Activated T-cell treated with anti-CD3 and anti-CD28 coated beads, Interleukin-2, amount 50 U/mL, for 4 hours (primary cell): ENCODE data around the gene MRGPRG. TPM values are rescaled to one million over a fixed set of nuclear protein-coding genes. Genes with fewer than 3 reads are reported as not detected.

Experiments
- ATAC-seq, 2 donors: fragments of 200-7000 bp; cut with Tn5 transposase; one replicate each; pipeline ENCODE4 v1.10.0; 2021
- DNase-seq: peaks from one replicate; pipeline ENCODE4 v3.0.0-alpha.2; 2020
- H3K27me3 Mint-ChIP-seq: one replicate; pipeline ENCODE4 v1.8.0; 2021; ENCODE audit warnings: low read depth, mixed read lengths
- H3K36me3 Mint-ChIP-seq: one replicate; pipeline ENCODE4 v1.8.0; 2022; ENCODE audit warnings: mixed read lengths; ENCODE audit not compliant: insufficient read depth
- H3K4me1 Mint-ChIP-seq: one replicate; pipeline ENCODE4 v1.8.0; 2021; ENCODE audit warnings: low read depth, mixed read lengths
- H3K4me3 Mint-ChIP-seq: one replicate; pipeline ENCODE4 v1.8.0; 2021; ENCODE audit warnings: mild to moderate bottlenecking, moderate library complexity, mixed read lengths
- H3K9me3 Mint-ChIP-seq: one replicate; pipeline ENCODE4 v1.8.0; 2021; ENCODE audit warnings: mixed read lengths
- total RNA-seq, 3 donors: library from RNA; stranded (reverse); gene quantifications; one replicate each; pipeline ENCODE4 v1.2.1, GENCODE V29; 2021

Gene MRGPRG
- total RNA-seq, 3 donors from 2014 or later = not detected

DNA sequence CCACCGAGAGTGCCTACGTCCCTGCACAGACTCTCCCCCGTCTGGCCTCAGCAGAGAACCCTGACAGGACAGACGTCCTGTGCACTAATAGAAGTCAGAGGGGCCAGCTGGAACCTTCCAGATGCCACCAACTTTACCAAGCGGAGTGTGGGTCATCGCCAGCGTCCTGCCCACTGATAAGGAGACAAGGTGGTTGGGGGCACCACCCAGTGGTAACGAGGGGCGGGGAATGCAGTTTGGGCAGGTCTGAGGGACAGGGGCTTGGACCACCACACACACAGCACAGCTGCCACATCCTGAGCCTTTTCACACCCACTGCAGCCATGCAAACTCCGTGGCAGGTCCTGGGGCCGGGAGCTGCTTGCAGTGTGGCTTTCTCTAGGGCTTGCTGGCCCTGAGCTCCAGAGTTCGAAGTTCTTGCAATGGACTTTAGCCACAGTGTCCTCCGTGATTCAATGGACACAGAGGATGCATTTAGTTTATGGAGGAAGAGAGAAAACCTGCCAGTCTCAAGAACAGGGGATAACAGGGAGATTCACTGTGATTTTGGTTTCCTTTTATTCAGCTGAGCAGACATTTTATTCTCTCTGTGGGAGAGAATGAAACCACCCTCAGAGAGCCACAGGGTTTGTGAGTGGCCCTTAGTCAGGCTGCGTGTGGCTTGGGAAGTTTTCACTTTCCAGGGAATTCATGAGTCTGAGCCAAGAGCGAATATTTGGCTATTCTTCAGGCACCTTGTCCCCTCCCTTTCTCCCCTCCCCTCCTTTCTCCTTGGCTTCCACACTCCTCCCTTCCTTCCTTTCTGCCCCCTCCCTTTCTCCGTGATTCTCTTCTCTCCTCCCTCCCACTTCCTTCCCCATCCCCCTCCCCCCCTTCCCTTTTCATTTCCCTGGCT lies 13.1 kb downstream of the MRGPRG start:
- Mint-ChIP-seq H3K36me3 (no peaks in the 10 kb centered on the region), H3K9me3 (no peaks in the 10 kb centered on the region), H3K27me3 (peaks cover 17% of the 10 kb centered on the region), H3K4me3 (peak overlapping the region; percentile 1), H3K4me1 (peaks cover 2% of the 10 kb centered on the region)
- ATAC-seq (no peak), DNase-seq (no peak)

DNA sequence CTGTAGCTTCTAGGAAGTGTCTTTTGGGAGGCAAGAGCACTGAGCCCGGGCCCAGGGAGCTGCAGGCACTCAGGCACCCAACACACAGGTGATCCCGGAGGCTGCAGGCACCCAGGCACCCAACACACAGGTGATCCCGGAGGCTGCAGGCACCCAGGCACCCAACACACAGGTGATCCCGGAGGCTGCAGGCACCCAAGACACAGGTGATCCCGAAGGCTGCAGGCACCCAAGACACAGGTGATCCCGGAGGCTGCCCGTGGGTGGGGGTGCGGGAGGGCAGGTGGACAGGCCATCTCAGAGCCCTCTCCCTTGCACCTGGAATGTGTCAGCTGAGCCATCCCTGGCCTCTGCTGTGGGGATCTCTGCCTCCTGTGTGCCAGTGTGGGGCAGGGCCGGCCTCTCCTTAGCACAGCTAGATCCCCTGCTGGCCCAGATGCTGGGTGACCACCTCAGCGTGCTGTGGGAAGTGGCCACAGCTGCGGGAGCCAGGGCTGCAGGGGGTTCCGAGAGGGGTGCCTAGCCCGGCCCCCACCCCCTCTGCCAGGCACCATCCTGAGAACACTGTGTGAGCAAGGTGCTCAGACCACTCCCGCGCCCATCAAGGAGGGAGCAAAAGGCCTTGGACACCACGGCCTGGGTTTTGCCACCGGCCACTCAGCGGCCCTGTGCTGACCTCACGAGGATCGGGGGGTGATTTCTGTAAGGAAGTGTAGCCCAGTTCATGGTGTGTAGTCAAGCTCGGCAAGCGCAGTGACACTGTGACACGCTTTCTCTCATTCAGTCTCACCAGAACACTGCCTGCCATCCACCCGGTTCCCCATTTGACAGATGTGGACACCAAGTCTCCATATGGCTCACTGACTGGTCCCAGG lies 14.2 kb downstream of the MRGPRG start:
- H3K4me1 Mint-ChIP-seq = peaks cover 2% of the 10 kb centered on the region
- no peaks in the 10 kb centered on the region for H3K36me3 Mint-ChIP-seq
- DNase-seq (no peak), ATAC-seq (no peak)
- H3K9me3 Mint-ChIP-seq = no peaks in the 10 kb centered on the region
- peaks cover 17% of the 10 kb centered on the region for H3K27me3 Mint-ChIP-seq
- no peak overlapping the region for H3K4me3 Mint-ChIP-seq

- Mint-ChIP-seq H3K9me3 (no peaks in the 10 kb centered on the region), H3K36me3 (no peaks in the 10 kb centered on the region), H3K4me3 (no peak overlapping the region), H3K4me1 (peaks cover 2% of the 10 kb centered on the region), H3K27me3 (peaks cover 17% of the 10 kb centered on the region)
- ATAC-seq (no peak), DNase-seq (no peak)
Observed at GRCh38 chr11:3203221-3204043, 15.2 kb downstream of the MRGPRG start.

GRCh38 chr11:3202759-3203158 lies 15.9 kb downstream of the MRGPRG start:
- Mint-ChIP-seq H3K36me3 (no peaks in the 10 kb centered on the region), H3K9me3 (no peaks in the 10 kb centered on the region), H3K4me3 (no peak overlapping the region), H3K4me1 (peaks cover 2% of the 10 kb centered on the region), H3K27me3 (peaks cover 17% of the 10 kb centered on the region)
- DNase-seq (no peak), ATAC-seq (peak; percentile 16 to 38)

GRCh38 chr11:3202305-3202704 lies 16.3 kb downstream of the MRGPRG start:
- H3K4me3 Mint-ChIP-seq = no peak overlapping the region
- peaks cover 17% of the 10 kb centered on the region for H3K27me3 Mint-ChIP-seq
- no peaks in the 10 kb centered on the region for H3K9me3 Mint-ChIP-seq
- ATAC-seq (no peak), DNase-seq (no peak)
- H3K4me1 Mint-ChIP-seq = peaks cover 2% of the 10 kb centered on the region
- H3K36me3 Mint-ChIP-seq = no peaks in the 10 kb centered on the region

- no peak overlapping the region for H3K4me3 Mint-ChIP-seq
- H3K4me1 Mint-ChIP-seq = peaks cover 2% of the 10 kb centered on the region
- H3K9me3 Mint-ChIP-seq = no peaks in the 10 kb centered on the region
- no peak for ATAC-seq
- H3K36me3 Mint-ChIP-seq = no peaks in the 10 kb centered on the region
- DNase-seq = no peak
- peaks cover 17% of the 10 kb centered on the region for H3K27me3 Mint-ChIP-seq
Observed at GRCh38 chr11:3201677-3202181, 16.9 kb downstream of the MRGPRG start.

DNA sequence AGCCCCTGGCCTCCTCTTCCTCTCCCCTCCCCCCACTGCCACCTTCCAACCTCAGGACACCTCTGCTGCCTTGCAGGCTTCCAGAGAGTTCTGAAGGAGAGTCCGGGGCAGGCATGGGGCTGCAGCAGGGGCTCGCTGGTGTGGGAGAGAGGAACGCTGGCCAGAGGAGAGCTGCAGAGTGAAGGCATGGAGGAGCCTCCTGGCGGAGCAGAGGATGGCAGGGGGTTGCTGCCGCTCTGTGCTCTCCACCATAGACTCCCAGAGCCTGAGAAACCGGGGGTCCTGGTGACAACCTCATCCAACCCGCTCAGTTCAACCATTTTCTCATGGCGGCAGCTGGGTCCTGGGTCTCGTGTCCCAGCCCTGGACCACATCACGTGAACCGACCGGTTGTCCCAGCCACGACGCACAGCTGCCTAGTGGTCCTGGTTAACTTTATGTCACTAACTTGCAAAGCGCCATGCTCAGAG lies 17.5 kb downstream of the MRGPRG start:
- DNase-seq (no peak), ATAC-seq (no peak)
- peaks cover 17% of the 10 kb centered on the region for H3K27me3 Mint-ChIP-seq
- H3K9me3 Mint-ChIP-seq = no peaks in the 10 kb centered on the region
- H3K4me3 Mint-ChIP-seq = no peak overlapping the region
- peaks cover 2% of the 10 kb centered on the region for H3K4me1 Mint-ChIP-seq
- no peaks in the 10 kb centered on the region for H3K36me3 Mint-ChIP-seq

DNA sequence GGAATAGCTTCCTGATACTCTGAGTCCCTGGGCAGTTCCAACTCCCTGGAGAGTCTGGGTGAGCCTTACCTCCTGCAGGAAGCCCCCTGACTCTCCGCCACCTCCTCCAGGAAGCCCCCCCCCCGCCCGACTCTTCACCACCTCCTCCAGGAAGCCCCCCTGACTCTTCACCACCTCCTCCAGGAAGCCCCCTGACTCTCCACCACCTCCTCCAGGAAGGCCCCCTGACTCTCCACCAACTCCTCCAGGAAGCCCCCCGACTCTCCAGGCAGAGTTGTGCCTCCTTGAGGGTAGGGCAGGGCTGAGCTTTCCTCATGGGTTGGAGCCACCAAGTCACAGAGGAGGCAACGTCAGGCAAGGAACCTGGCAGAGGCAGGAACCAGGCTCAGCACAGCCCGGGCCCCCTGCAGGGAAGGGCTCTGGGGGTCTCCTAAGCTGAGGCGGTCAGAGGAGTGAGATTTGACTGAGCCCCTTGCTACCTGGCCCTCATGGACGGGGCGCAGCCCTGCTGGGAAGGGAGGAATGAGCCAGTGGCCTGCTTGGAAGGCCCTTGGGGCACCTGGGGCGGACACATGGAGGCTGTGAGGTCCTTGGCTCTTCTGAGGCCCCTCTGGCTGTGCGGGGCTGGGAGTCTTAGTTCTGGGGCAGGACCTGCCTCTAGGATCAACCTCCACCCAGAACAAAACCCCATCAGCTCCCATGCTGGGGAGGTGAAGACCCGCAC lies 18.1 kb downstream of the MRGPRG start:
- Mint-ChIP-seq H3K27me3 (peaks cover 17% of the 10 kb centered on the region), H3K9me3 (no peaks in the 10 kb centered on the region), H3K4me1 (peaks cover 2% of the 10 kb centered on the region), H3K36me3 (no peaks in the 10 kb centered on the region), H3K4me3 (no peak overlapping the region)
- DNase-seq (no peak), ATAC-seq (no peak)

DNA sequence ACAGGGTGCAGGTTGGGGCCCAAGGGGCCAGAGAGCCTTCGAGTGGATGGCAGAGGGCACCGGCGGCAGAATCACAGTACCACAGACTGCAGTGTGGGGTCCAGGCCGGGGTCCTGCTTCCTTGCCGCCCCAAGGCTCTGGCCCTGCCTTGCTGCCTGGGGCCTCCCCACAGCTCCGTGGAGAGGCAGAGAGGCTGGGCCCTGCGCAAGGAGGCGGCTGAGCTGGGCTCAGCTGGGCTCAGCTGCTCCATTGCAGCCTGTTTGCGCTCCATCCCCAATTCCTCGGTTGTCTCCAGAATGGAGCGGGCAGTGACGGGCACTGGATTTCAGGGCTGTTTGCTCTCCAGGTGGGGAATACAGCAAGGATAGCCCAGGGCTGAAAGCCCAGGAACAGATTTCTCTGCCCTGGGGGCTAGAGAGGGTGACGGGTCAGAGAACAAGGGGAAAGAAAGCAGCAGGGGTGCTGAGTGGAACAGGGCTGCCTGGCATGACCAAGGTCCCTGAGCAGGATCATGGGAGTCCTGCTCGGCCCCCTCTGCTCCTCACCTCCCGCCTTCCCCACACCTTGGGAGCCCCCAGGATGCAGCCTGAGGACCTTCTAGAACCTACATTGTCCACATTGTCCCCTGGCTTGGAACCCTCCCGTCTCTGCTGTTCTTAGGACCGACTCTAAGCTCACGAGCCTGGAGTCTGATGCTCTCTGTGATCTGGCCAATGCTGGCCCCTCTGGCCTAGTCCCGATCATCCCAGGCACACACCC lies 18.9 kb downstream of the MRGPRG start:
- DNase-seq (no peak), ATAC-seq (no peak)
- no peaks in the 10 kb centered on the region for H3K9me3 Mint-ChIP-seq
- no peak overlapping the region for H3K4me3 Mint-ChIP-seq
- peaks cover 2% of the 10 kb centered on the region for H3K4me1 Mint-ChIP-seq
- peaks cover 17% of the 10 kb centered on the region for H3K27me3 Mint-ChIP-seq
- H3K36me3 Mint-ChIP-seq = no peaks in the 10 kb centered on the region

DNA sequence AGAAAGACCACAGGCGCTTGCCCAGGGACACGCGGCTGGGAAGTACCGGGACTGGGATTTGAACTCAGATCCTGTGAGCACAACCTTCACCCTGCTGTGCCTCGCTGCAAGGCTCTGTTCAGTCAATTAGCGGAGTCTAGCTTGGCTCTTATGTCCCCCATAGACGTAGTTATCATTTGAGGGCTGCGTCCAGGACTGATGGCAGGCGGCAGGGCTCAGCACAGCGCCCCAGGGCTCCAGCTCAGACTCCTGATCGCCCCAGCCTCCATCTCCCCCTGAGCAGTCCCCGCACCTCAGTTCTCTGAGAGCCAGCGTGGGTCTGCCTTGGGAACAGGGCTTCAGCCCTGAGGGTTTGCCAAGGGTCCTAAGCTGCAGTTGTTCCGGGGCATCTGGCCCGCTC lies 19.8 kb downstream of the MRGPRG start:
- DNase-seq = no peak

GRCh38 chr11:3197878-3198528 lies 20.6 kb downstream of the MRGPRG start:
- DNase-seq (no peak), ATAC-seq (no peak)
- no peaks in the 10 kb centered on the region for H3K36me3 Mint-ChIP-seq

More for the DNA sequence above, 19.8 kb downstream of the MRGPRG start:
- H3K4me1 Mint-ChIP-seq = peaks cover 2% of the 10 kb centered on the region
- ATAC-seq = no peak
- H3K9me3 Mint-ChIP-seq = no peaks in the 10 kb centered on the region
- H3K4me3 Mint-ChIP-seq = no peak overlapping the region
- H3K36me3 Mint-ChIP-seq = no peaks in the 10 kb centered on the region
- H3K27me3 Mint-ChIP-seq = peaks cover 17% of the 10 kb centered on the region

DNA sequence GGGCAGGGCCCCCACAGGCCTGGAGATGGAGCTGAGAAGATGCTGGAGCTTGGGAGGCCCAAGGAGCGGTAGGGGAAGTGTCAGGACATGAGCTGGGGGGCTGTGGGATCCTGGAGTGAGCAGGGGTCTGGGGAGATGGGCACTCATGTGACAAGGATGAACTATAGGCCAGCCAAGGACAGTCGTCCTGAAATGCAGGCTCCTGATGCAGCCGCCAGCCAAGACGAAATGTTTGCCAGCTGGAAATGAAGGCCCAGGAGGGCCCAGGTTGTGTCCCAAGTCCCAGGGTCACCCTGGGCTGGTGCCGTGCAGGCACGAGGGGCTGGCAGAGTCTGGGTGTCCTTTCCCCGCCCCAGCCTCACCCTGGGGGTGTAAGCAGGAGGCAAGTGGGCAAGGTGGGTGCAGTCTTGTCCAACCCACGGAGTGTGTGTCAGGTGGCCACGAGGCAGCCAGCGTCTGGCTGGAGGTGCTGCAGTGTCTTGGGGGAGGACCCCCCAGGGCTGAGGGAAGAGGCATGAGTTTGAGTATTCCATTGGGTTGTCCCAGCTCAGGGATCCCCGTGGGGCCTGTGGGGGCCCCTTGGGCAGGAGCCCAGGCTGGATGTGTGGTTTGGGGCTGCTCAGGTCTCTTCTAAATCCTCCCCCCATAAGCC lies 21.4 kb downstream of the MRGPRG start:
- Mint-ChIP-seq H3K4me1 (no peaks in the 10 kb centered on the region), H3K4me3 (no peak overlapping the region), H3K9me3 (no peaks in the 10 kb centered on the region), H3K36me3 (no peaks in the 10 kb centered on the region), H3K27me3 (peaks cover 12% of the 10 kb centered on the region)
- DNase-seq (no peak), ATAC-seq (no peak)

More at GRCh38 chr11:3197878-3198528, 20.6 kb downstream of the MRGPRG start:
- no peaks in the 10 kb centered on the region for H3K9me3 Mint-ChIP-seq
- H3K4me1 Mint-ChIP-seq = peaks cover 2% of the 10 kb centered on the region
- peaks cover 17% of the 10 kb centered on the region for H3K27me3 Mint-ChIP-seq
- H3K4me3 Mint-ChIP-seq = no peak overlapping the region
